Hair follicular keratinocyte (primary cell): ENCODE measurements around the gene C3AR1. TPM values are rescaled to one million over a fixed set of nuclear protein-coding genes. Genes with fewer than 3 reads are reported as not detected.

ENCODE experiments used
- total RNA-seq: library from RNA; depleted of rRNA; stranded (reverse); fragments of >200 nt; gene quantifications from 2 replicates; pipeline ENCODE4 v1.2.3, GENCODE V29; 2015

The C3AR1 gene
- not detected in 2 replicates for total RNA-seq

DNA sequence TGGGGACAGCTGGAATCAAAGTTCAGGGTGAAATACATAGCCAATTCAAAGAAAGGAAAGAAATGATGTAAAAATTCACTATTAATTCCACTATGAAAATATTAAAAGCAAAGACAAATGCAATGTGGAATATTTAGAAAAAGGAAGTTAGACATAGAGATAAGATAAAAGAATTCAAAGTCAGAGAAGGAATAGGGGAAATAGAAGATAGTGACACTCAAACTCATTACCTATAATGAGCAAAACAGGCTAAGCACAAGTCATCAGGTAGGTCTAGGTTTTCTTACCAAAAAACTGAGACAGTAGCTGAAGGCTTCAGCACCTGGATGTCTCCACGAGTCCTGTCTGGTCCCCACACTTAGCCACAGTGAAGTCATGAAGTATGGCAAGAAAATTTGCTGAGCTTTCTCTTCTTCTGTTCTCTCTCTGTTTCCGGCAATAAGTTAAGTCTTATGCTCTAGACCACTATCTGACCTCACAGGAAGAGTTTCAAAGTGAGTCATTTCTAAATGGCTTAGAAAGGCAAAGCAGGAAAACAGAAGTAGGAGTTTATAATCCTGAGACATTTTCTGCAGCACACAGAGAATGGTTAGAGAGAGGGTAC, at the start of gene C3AR1:
Gene C3AR1, minus strand, starts transcription at position 369 of the 604 bp plus-strand sequence. CDS start 6,174 bp downstream, outside the sequence.

DNA sequence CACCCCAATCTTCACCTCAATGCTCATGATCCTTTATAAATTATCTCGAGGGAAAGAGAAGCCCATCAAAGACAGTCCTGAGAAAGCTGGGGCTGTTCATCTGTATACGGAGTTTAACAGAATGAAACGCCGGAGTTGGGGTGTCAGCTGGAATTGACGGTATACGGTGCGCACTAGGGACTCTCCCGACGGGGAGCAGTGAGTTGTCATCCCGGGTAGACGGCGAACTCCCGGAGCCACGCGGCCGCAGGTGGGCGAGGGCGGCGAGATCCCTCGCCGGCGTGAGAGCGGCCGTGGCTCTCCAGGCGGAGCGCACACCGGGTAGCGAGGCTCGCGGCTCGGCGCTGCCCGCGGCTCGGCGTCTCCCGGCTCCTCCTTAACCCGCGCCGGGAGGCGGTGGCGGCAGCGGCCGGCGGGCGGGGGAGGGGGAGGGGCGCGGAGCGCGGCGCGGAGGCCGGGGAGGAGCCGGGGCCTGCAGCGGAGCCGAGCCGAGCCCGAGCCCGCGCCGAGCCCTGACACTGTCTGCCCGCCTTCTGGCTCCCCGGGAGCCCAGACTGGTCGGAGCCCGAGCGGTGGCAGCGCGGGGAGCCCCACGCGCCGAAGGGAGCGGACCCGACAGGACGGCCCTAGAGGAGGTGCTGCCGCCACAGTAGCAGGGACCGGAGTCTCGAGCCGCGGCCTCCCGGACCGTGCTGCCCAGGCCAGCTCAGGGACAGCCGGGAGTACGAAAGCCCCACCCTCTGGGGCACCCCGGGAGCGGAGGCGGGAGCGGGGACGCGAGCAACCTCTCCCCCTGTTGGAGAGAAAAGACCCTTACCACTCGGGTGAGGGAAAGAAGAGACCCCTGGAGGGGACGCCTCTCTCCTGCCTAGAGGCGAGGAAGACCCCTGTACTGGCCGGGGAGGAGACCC, 33.7 kb downstream of the C3AR1 start, which contains the start of gene FOXJ2:
Gene FOXJ2, plus strand, starts transcription at position 475 of the 911 bp plus-strand sequence. CDS start 7,117 bp downstream, outside the sequence.

Other genes starting within 250 kb of the C3AR1 start
- gene SLC2A14, start 193.4 kb downstream of the C3AR1 start, total RNA-seq = not detected in 2 replicates
- gene SLC2A3, start 130.2 kb downstream of the C3AR1 start, total RNA-seq = 19.3 and 29.6 TPM in 2 replicates
- gene FOXJ2, start 33.6 kb downstream of the C3AR1 start, total RNA-seq = 6.3 and 7.3 TPM in 2 replicates
- 28.7 and 37.5 TPM in 2 replicates for gene NECAP1, start 15.9 kb upstream of the C3AR1 start, total RNA-seq
- 0.23 TPM in 1 of 2 replicates, not detected in the other for gene CLEC4A, start 57.3 kb upstream of the C3AR1 start, total RNA-seq
- not detected in 2 replicates for gene ZNF705A, start 90.7 kb upstream of the C3AR1 start, total RNA-seq
- gene FAM90A1, start 161.3 kb upstream of the C3AR1 start, total RNA-seq = 0.38 TPM in 1 of 2 replicates, not detected in the other